ENCODE results near the gene ITGA6.

Gene ITGA6

GRCh38 chr2:172387361-172387760 lies 40.0 kb upstream of the ITGA6 start:
- WGBS = 73% methylated on average over 4 of the region's 4 CpGs
- Histone ChIP-seq H2AFZ (ENCODE audit: low read depth, low read length) (no peak overlapping the region), H3K23ac (ENCODE audit: low read length in 2 of 2) (no peak overlapping the region), H3K36me3 (ENCODE audit: control insufficient read depth in 1 of 2, insufficient read depth in 2 of 2, low read depth in 1 of 2, low read length in 2 of 2) (no peaks in the 10 kb centered on the region), H3K18ac (ENCODE audit: low read depth in 1 of 2, low read length in 2 of 2) (no peak overlapping the region), H3K14ac (ENCODE audit: low read length in 2 of 2) (no peak overlapping the region), H3K79me1 (replicated peaks; ENCODE audit: low read length, poor library complexity, severe bottlenecking) (no peaks in the 10 kb centered on the region), H3K9ac (ENCODE audit: low read length) (no peak overlapping the region), H2BK5ac (ENCODE audit: low read depth, low read length, poor library complexity, severe bottlenecking) (no peak overlapping the region), H3K27ac (ENCODE audit: low read length, poor library complexity, severe bottlenecking) (no peak overlapping the region), H3K4me1 (ENCODE audit: control insufficient read depth, insufficient read depth, low read depth, low read length) (no peaks in the 10 kb centered on the region), H3K4me2 (ENCODE audit: low read length, poor library complexity, severe bottlenecking) (no peak overlapping the region), H3K27me3 (ENCODE audit: control insufficient read depth in 1 of 2, insufficient read depth in 1 of 2, low read length in 2 of 2) (peaks cover 0 to 9% of the 10 kb centered on the region in 2 experiments), H2BK120ac (ENCODE audit: low read depth, low read length) (no peak overlapping the region), H3K4me3 (ENCODE audit: insufficient read depth in 1 of 2, low read depth in 1 of 2, low read length in 2 of 2) (no peak overlapping the region), H2AK5ac (ENCODE audit: low read length, severe bottlenecking) (no peak overlapping the region), H2BK15ac (ENCODE audit: low read depth, poor library complexity, severe bottlenecking) (no peak overlapping the region), H4K91ac (ENCODE audit: low read length) (no peak overlapping the region), H4K8ac (ENCODE audit: low read length) (no peak overlapping the region), H3K4ac (ENCODE audit: low read depth in 1 of 2, low read length in 2 of 2) (no peak overlapping the region), H3K9me3 (ENCODE audit: control insufficient read depth, low read length) (no peaks in the 10 kb centered on the region), H2BK12ac (ENCODE audit: low read length in 2 of 2) (no peak overlapping the region)
- DNase-seq = no peak

GRCh38 chr2:172389685-172390339 lies 37.6 kb upstream of the ITGA6 start:
- Histone ChIP-seq H3K9ac (ENCODE audit: low read length) (no peak overlapping the region), H3K14ac (ENCODE audit: low read length in 2 of 2) (no peak overlapping the region), H3K9me3 (ENCODE audit: control insufficient read depth, low read length) (no peaks in the 10 kb centered on the region), H4K8ac (ENCODE audit: low read length) (no peak overlapping the region), H3K27ac (ENCODE audit: low read length, poor library complexity, severe bottlenecking) (no peak overlapping the region), H4K91ac (ENCODE audit: low read length) (no peak overlapping the region), H3K79me1 (replicated peaks; ENCODE audit: low read length, poor library complexity, severe bottlenecking) (no peaks in the 10 kb centered on the region), H2BK12ac (ENCODE audit: low read length in 2 of 2) (no peak overlapping the region), H3K36me3 (ENCODE audit: control insufficient read depth in 1 of 2, insufficient read depth in 2 of 2, low read depth in 1 of 2, low read length in 2 of 2) (no peaks in the 10 kb centered on the region), H2AFZ (ENCODE audit: low read depth, low read length) (no peak overlapping the region), H3K18ac (ENCODE audit: low read depth in 1 of 2, low read length in 2 of 2) (no peak overlapping the region), H3K27me3 (ENCODE audit: control insufficient read depth in 1 of 2, insufficient read depth in 1 of 2, low read length in 2 of 2) (peaks cover 0 to 20% of the 10 kb centered on the region in 2 experiments), H3K4me3 (ENCODE audit: insufficient read depth in 1 of 2, low read depth in 1 of 2, low read length in 2 of 2) (no peak overlapping the region), H3K4ac (ENCODE audit: low read depth in 1 of 2, low read length in 2 of 2) (no peak overlapping the region), H2AK5ac (ENCODE audit: low read length, severe bottlenecking) (no peak overlapping the region), H2BK15ac (ENCODE audit: low read depth, poor library complexity, severe bottlenecking) (no peak overlapping the region), H3K4me2 (ENCODE audit: low read length, poor library complexity, severe bottlenecking) (no peak overlapping the region), H3K4me1 (ENCODE audit: control insufficient read depth, insufficient read depth, low read depth, low read length) (no peaks in the 10 kb centered on the region), H2BK5ac (ENCODE audit: low read depth, low read length, poor library complexity, severe bottlenecking) (no peak overlapping the region), H2BK120ac (ENCODE audit: low read depth, low read length) (no peak overlapping the region), H3K23ac (ENCODE audit: low read length in 2 of 2) (no peak overlapping the region)
- no peak for DNase-seq
- WGBS = 95% methylated on average over 4 of the region's 4 CpGs

- WGBS = no CpG with 5 or more reads among the region's 1 CpG
- Histone ChIP-seq H3K4me2 (ENCODE audit: low read length, poor library complexity, severe bottlenecking) (no peak overlapping the region), H3K18ac (ENCODE audit: low read depth in 1 of 2, low read length in 2 of 2) (no peak overlapping the region), H3K9ac (ENCODE audit: low read length) (no peak overlapping the region), H3K27ac (ENCODE audit: low read length, poor library complexity, severe bottlenecking) (no peak overlapping the region), H2AK5ac (ENCODE audit: low read length, severe bottlenecking) (no peak overlapping the region), H3K27me3 (ENCODE audit: control insufficient read depth in 1 of 2, insufficient read depth in 1 of 2, low read length in 2 of 2) (peaks cover 0 to 24% of the 10 kb centered on the region in 2 experiments), H3K4ac (ENCODE audit: low read depth in 1 of 2, low read length in 2 of 2) (no peak overlapping the region), H3K79me1 (replicated peaks; ENCODE audit: low read length, poor library complexity, severe bottlenecking) (no peaks in the 10 kb centered on the region), H2BK120ac (ENCODE audit: low read depth, low read length) (no peak overlapping the region), H2BK15ac (ENCODE audit: low read depth, poor library complexity, severe bottlenecking) (no peak overlapping the region), H2AFZ (ENCODE audit: low read depth, low read length) (no peak overlapping the region), H3K9me3 (ENCODE audit: control insufficient read depth, low read length) (no peaks in the 10 kb centered on the region), H3K4me3 (ENCODE audit: insufficient read depth in 1 of 2, low read depth in 1 of 2, low read length in 2 of 2) (no peak overlapping the region), H2BK12ac (ENCODE audit: low read length in 2 of 2) (no peak overlapping the region), H4K91ac (ENCODE audit: low read length) (no peak overlapping the region), H3K36me3 (ENCODE audit: control insufficient read depth in 1 of 2, insufficient read depth in 2 of 2, low read depth in 1 of 2, low read length in 2 of 2) (no peaks in the 10 kb centered on the region), H3K23ac (ENCODE audit: low read length in 2 of 2) (no peak overlapping the region), H3K4me1 (ENCODE audit: control insufficient read depth, insufficient read depth, low read depth, low read length) (no peaks in the 10 kb centered on the region), H3K14ac (ENCODE audit: low read length in 2 of 2) (no peak overlapping the region), H4K8ac (ENCODE audit: low read length) (no peak overlapping the region), H2BK5ac (ENCODE audit: low read depth, low read length, poor library complexity, severe bottlenecking) (no peak overlapping the region)
- no peak for DNase-seq
Observed at GRCh38 chr2:172394002-172394401, 33.4 kb upstream of the ITGA6 start.

GRCh38 chr2:172395503-172395902 lies 31.9 kb upstream of the ITGA6 start:
- Histone ChIP-seq H3K4ac (ENCODE audit: low read depth in 1 of 2, low read length in 2 of 2) (no peak overlapping the region), H3K9me3 (ENCODE audit: control insufficient read depth, low read length) (no peaks in the 10 kb centered on the region), H3K79me1 (replicated peaks; ENCODE audit: low read length, poor library complexity, severe bottlenecking) (no peaks in the 10 kb centered on the region), H3K9ac (ENCODE audit: low read length) (no peak overlapping the region), H3K23ac (ENCODE audit: low read length in 2 of 2) (no peak overlapping the region), H2BK12ac (ENCODE audit: low read length in 2 of 2) (no peak overlapping the region), H2BK120ac (ENCODE audit: low read depth, low read length) (no peak overlapping the region), H3K18ac (ENCODE audit: low read depth in 1 of 2, low read length in 2 of 2) (no peak overlapping the region), H3K27me3 (ENCODE audit: control insufficient read depth in 1 of 2, insufficient read depth in 1 of 2, low read length in 2 of 2) (peaks cover 0 to 24% of the 10 kb centered on the region in 2 experiments), H3K4me1 (ENCODE audit: control insufficient read depth, insufficient read depth, low read depth, low read length) (no peaks in the 10 kb centered on the region), H3K36me3 (ENCODE audit: control insufficient read depth in 1 of 2, insufficient read depth in 2 of 2, low read depth in 1 of 2, low read length in 2 of 2) (no peaks in the 10 kb centered on the region), H3K4me2 (ENCODE audit: low read length, poor library complexity, severe bottlenecking) (no peak overlapping the region), H2AK5ac (ENCODE audit: low read length, severe bottlenecking) (no peak overlapping the region), H3K27ac (ENCODE audit: low read length, poor library complexity, severe bottlenecking) (no peak overlapping the region), H3K14ac (ENCODE audit: low read length in 2 of 2) (no peak overlapping the region), H4K91ac (ENCODE audit: low read length) (no peak overlapping the region), H2BK15ac (ENCODE audit: low read depth, poor library complexity, severe bottlenecking) (no peak overlapping the region), H2BK5ac (ENCODE audit: low read depth, low read length, poor library complexity, severe bottlenecking) (no peak overlapping the region), H3K4me3 (ENCODE audit: insufficient read depth in 1 of 2, low read depth in 1 of 2, low read length in 2 of 2) (no peak overlapping the region), H4K8ac (ENCODE audit: low read length) (no peak overlapping the region), H2AFZ (ENCODE audit: low read depth, low read length) (no peak overlapping the region)
- WGBS = 93% methylated on average over 2 of the region's 3 CpGs
- DNase-seq = no peak

Data from mesenchymal stem cell (in vitro differentiated cells and primary cell).